T47D (cell line): Measurements from ENCODE around the gene PLD5.
"Not testable (repeated sequence)": the region's sequence is repeated elsewhere in the genome, so short reads cannot be mapped to it uniquely, and the experiment has no call there.

ENCODE experiments used
- DNase-seq, 2 experiments: peaks; one replicate each; pipeline versions ENCODE4 v3.0.0 to v3.0.0-alpha.2; 2011 to 2012; ENCODE audit warnings: low read depth in 1 of 2, low spot score in 1 of 2
- JUND ChIP-seq: IDR thresholded peaks from 2 replicates; pipeline ENCODE4 v1.6.1; 2012; ENCODE audit warnings: low read depth
- in situ Hi-C: cut with HindIII; loops from 2 replicates; pipeline ENCODE4 v1.10.0; 2016; ENCODE audit warnings: low sequenced_read_pairs, low pct_unique_long_range_greater_than_20kb

PLD5 gene

DNA sequence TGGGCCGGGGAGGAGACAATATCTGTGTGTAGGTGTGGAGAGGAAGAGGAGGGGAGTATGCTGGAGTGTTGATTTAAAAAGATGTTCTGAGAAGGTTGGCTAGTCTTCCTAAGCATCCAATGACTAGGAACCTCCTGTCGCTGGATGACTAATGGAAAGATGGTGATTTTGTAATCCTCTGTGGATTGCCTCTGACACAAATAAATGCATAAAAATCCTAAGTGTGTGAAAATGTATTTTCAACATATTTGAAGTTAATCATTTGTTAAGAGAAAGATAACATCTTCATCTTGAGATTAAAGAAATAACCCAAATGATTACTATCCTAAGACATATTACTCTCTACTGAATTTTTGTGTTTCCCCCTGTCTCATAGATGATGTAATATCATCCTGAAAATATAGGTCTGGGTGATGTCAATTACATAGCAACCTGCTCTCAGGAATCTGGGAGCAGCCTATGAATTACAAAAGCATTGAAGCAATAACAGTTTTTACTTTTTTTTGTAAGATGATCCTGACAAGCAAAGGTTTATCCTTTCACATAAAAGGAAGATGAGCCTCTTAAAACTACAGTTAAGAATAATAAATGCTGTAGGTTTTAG lies 305.1 kb downstream of the PLD5 start:
- no peak for TF ChIP-seq JUND
- in situ Hi-C loops: no loop called here
- no peak for DNase-seq

DNA sequence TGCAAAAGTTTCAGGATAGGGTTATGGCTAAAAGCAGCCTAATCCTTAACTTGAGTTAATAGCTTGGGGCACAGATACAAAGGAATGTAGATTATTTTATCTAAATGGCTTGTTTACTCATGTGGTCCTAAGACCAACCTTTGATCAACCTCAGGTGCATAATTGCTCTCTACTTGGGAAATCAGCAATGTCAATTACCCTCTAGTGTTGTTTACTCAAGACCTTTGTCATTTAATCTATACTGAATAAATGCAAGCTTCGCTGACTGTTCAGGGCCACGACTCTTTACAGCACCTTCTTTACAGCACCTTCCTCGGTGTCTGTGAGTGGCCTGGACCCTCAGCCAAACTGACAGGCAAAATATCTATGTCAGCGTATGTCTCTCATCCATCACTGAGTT lies 308.1 kb downstream of the PLD5 start:
- in situ Hi-C loops: no loop called here
- DNase-seq: no peak
- TF ChIP-seq JUND: no peak

- DNase-seq, in situ Hi-C loops: not testable (repeated sequence)
Measured at GRCh38 chr1:242214455-242214854, 310.0 kb downstream of the PLD5 start.

DNA sequence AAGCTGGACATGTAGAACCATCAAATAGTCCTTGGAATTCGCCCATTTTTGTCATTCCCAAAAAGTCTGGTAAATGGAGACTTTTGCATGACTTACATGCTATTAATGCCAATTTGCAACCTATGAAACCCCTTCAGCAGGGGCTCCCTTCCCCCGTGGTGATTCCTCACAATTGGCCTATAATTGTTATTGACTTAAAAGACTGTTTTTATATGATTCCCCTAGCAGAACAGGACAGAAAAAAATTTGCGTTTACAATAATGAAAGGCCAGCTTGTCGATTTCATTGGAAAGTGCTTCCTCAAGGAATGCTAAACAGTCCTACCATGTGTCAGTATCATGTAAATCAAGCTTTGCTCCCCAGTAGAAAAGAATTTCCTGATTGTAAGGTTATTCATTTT lies 311.5 kb downstream of the PLD5 start:
- in situ Hi-C loops, DNase-seq: not testable (repeated sequence)

- DNase-seq: no peak
- in situ Hi-C loops: no loop called here
Measured at GRCh38 chr1:242212401-242212800, 312.1 kb downstream of the PLD5 start.

DNA sequence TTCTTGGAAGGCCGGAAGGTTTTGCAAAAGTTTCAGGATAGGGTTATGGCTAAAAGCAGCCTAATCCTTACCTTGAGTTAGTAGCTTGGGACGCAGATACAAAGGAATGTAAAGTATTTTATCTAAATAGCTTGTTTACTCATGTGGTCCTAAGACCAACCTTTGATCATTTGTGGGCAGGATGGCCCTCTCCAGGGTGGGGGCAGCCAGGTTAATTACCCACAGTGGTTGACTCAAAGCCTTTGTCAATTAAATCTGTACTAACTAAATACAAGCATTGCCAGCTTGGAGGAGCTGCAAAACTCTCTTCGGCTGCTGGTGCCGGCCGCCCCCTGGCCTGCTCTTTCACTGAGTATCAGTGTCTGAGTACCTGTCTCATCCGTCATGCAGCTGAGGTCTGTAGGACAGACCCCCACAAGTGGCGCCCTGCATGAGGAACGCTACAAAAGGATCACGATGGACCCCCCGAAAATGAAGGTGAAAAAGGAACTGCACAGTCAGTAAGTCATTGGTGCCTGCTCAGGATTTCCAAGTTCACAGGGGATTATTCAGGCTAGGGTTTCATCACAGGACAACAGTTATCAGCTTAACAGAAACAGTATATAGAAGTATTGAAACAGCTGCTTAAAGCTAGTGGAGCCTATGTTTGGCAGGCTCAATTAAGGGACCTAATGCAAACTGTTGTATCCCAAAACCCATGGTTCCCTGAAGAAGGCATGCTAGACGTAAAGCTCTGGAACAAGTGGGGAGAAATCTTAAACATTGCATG lies 313.1 kb downstream of the PLD5 start:
- in situ Hi-C loops: no loop called here
- TF ChIP-seq JUND: no peak
- no peak for DNase-seq

More at GRCh38 chr1:242212401-242212800, 312.1 kb downstream of the PLD5 start:
- no peak for TF ChIP-seq JUND

- in situ Hi-C loops: not testable (repeated sequence)
Measured at GRCh38 chr1:242210316-242210715, 314.2 kb downstream of the PLD5 start.

GRCh38 chr1:242209063-242209462 lies 315.4 kb downstream of the PLD5 start:
- TF ChIP-seq JUND: no peak
- in situ Hi-C loops: no loop called here

More at GRCh38 chr1:242210316-242210715, 314.2 kb downstream of the PLD5 start:
- DNase-seq: not testable (repeated sequence)

GRCh38 chr1:242208021-242208420 lies 316.5 kb downstream of the PLD5 start:
- in situ Hi-C loops: no loop called here
- no peak for DNase-seq
- TF ChIP-seq JUND: no peak

More at GRCh38 chr1:242209063-242209462, 315.4 kb downstream of the PLD5 start:
- DNase-seq: no peak

DNA sequence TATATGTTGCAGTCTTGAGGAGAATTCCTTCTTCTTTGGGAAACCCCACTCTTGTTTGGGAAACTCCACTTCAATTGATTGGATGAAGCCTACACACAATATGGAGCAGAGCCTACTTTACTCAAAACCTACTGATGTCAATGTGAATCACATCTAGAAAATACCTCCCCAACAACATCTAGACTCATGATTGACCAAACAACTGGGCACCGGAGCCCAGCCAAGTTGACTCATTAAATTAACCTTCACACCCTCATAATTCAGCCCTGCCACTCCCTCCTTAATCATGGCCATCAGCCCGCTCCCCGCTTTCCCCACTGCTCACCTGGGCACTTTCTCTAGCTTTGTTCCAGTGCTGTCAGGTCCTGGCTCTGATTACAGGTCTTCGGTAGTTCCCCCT lies 317.5 kb downstream of the PLD5 start:
- no peak for DNase-seq
- in situ Hi-C loops: no loop called here
- TF ChIP-seq JUND: no peak

DNA sequence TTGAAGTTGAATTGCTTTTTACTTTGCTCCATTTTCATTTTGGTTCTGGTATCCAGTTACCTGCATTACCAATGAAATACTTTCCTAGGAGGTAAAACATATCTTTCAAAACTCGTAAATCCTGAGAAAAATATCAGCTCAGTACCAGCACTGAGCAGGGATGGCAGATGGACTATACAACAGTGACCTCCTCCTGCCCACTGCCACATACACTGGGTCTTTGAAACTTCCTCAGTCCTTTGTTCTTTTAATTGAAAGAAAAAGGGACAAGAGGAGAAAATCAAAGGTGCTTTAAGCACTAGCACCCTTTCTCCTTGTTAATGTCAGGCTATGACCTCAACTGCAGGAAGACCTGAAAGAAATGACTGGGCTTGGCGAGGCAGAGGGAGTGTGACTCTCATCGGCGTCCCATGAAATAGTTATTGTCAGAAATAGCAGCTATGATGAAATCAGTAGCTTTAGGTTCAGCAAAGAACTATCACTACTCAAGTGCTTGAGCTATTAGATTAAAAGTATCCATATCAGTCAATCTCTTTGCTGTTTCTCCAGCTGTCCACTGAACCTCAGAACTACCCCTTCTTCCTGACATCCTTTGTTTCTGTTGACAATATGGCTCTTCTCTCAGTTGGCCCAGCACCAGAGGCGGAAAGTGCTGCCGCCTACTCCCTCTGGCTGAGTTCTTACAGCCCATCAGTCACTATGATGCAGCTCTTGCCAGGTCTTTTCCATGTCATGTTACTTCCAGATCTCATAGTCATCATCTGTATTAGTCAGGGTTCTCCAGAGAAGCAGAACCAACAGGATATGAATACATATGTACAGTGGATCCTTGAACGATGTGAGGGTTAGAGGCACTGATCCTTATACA lies 318.6 kb downstream of the PLD5 start:
- no peak for TF ChIP-seq JUND
- in situ Hi-C loops: no loop called here
- DNase-seq: no peak

GRCh38 chr1:242203262-242203661 lies 321.2 kb downstream of the PLD5 start:
- in situ Hi-C loops: no loop called here
- no peak for TF ChIP-seq JUND
- DNase-seq: no peak

GRCh38 chr1:242201090-242201489 lies 323.4 kb downstream of the PLD5 start:
- no peak for TF ChIP-seq JUND
- in situ Hi-C loops: no loop called here
- no peak for DNase-seq
